PC-3 (cell line): Measurements from ENCODE around the gene CCSER1.

ENCODE experiments used
- EZH2 ChIP-seq: fragments of 300-600 bp; sonication (generic); IDR thresholded peaks from one replicate; pipeline ENCODE4 v1.6.1; 2017; ENCODE audit warnings: antibody characterized with exemption, mild to moderate bottlenecking, low read length; ENCODE audit not compliant: unreplicated experiment
- EZH2phosphoT487 ChIP-seq: fragments of 300-600 bp; sonication (generic); IDR thresholded peaks from 2 replicates; pipeline ENCODE4 v1.6.1; 2018; ENCODE audit warnings: mild to moderate bottlenecking, antibody characterized with exemption, low read length, borderline replicate concordance
- TF ChIP-seq, protein P1 (sequence below): fragments of 300-600 bp; sonication (generic); conservative IDR thresholded peaks from 2 replicates; pipeline ENCODE4 v1.5.1; 2017; ENCODE audit warnings: antibody characterized with exemption, low read depth, mild to moderate bottlenecking, low read length

DNA sequence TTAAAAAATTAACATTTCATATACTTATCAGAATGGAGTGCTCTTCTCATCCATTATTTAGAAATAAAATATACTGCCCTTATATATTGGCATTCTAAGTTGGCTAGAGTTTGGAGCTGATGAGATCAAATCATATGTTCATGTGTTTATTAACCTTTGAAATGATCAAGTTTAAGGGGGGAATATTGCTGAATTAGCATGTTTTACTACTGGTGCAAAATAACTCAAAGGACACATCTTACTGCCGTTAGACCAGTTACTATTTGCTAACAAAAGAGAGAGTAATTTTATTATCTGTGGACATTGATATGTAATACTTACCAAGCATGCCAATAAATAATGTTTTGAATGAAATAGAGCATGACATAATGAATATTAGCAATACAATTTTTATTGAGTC, 901.0 kb downstream of the CCSER1 start:
- TF ChIP-seq, protein P1, sequence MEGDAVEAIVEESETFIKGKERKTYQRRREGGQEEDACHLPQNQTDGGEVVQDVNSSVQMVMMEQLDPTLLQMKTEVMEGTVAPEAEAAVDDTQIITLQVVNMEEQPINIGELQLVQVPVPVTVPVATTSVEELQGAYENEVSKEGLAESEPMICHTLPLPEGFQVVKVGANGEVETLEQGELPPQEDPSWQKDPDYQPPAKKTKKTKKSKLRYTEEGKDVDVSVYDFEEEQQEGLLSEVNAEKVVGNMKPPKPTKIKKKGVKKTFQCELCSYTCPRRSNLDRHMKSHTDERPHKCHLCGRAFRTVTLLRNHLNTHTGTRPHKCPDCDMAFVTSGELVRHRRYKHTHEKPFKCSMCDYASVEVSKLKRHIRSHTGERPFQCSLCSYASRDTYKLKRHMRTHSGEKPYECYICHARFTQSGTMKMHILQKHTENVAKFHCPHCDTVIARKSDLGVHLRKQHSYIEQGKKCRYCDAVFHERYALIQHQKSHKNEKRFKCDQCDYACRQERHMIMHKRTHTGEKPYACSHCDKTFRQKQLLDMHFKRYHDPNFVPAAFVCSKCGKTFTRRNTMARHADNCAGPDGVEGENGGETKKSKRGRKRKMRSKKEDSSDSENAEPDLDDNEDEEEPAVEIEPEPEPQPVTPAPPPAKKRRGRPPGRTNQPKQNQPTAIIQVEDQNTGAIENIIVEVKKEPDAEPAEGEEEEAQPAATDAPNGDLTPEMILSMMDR: no peak
- TF ChIP-seq EZH2phosphoT487 (no peak), EZH2 (no peak)
